Testis (tissue), 2 donors: Measurements from ENCODE around the gene TTC3.

Experiments used
- POLR2A ChIP-seq: fragments of 450-650 bp; IDR thresholded peaks from one replicate; pipeline ENCODE4 v1.6.1; 2017; ENCODE audit warnings: antibody characterized with exemption, mild to moderate bottlenecking, moderate library complexity
- TF ChIP-seq, protein P1 (sequence below), 3 experiments: fragments of 450-650 bp in 2 of 3; fragments of 200-600 bp in 1 of 3; sonication (generic) in 1 of 3; IDR thresholded peaks; one replicate each; pipeline ENCODE4 v1.5.1; 2016 to 2019; ENCODE audit warnings: antibody characterized with exemption in 3 of 3, mild to moderate bottlenecking in 2 of 3, moderate library complexity in 1 of 3

DNA sequence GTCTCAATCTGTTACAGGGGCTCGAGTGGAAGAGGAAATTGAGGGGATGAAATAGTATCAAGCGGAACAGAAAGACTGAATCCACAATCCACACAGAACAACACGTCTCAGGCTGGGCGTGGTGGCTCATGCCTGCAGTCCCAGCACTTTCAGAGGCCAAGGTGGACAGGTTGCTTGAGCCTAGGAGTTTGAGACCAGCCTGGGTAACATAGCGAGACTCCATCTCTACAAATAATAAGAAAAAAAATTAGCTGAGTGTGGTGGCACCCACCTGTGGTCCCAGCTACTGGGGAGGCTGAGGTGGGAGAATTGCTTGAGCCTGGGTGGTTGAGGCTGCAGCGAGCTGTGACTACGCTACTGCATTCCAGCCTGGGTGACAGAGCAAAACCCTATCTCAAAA lies 168.4 kb downstream of the TTC3 start:
- TF ChIP-seq, protein P1, sequence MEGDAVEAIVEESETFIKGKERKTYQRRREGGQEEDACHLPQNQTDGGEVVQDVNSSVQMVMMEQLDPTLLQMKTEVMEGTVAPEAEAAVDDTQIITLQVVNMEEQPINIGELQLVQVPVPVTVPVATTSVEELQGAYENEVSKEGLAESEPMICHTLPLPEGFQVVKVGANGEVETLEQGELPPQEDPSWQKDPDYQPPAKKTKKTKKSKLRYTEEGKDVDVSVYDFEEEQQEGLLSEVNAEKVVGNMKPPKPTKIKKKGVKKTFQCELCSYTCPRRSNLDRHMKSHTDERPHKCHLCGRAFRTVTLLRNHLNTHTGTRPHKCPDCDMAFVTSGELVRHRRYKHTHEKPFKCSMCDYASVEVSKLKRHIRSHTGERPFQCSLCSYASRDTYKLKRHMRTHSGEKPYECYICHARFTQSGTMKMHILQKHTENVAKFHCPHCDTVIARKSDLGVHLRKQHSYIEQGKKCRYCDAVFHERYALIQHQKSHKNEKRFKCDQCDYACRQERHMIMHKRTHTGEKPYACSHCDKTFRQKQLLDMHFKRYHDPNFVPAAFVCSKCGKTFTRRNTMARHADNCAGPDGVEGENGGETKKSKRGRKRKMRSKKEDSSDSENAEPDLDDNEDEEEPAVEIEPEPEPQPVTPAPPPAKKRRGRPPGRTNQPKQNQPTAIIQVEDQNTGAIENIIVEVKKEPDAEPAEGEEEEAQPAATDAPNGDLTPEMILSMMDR (IDR thresholded peaks at IDR 0.05): no peak
- no peak for TF ChIP-seq POLR2A
